Keratinocyte (primary cell): ENCODE measurements around the gene CEP295NL.

Experiments used
- EZH2 ChIP-seq: IDR thresholded peaks from one replicate; pipeline ENCODE4 v1.6.1; 2012; ENCODE audit warnings: inconsistent platforms, mild to moderate bottlenecking, low read length, moderate library complexity
- TF ChIP-seq, protein P1 (sequence below), 3 experiments: IDR thresholded peaks in 1 of 3; conservative IDR thresholded peaks in 1 of 3; optimal IDR thresholded peaks in 1 of 3; 2 replicates in 2 of 3; 3 replicates in 1 of 3; pipeline versions ENCODE3 to v1.5.1; 2011; ENCODE audit warnings: low read length in 3 of 3, mild to moderate bottlenecking in 3 of 3, moderate library complexity in 2 of 3, control low read depth in 1 of 3, inconsistent platforms in 1 of 3; ENCODE audit not compliant: insufficient read depth in 2 of 3; ENCODE audit errors: extremely low read depth in 1 of 3

DNA sequence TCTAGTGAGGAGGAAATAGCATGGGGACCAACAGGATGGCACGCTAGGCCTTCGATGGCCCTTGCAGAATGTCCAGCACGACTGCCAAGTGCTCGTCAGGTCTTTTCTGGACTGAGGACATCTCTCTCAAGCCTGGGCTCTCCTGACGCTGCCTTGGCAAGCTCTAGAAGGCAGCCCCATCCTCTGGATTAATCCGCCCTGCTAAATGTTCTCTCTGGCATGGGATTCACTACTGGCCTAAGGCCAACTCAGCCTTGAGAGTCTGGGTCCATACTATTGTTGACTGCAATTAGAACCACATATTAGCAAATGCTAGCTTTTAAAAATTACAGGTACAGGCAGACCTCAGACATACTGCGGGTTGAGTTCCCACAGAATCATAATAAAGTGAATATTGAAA lies 2.5 kb upstream of the CEP295NL start:
- no peak for TF ChIP-seq EZH2
- TF ChIP-seq, protein P1, sequence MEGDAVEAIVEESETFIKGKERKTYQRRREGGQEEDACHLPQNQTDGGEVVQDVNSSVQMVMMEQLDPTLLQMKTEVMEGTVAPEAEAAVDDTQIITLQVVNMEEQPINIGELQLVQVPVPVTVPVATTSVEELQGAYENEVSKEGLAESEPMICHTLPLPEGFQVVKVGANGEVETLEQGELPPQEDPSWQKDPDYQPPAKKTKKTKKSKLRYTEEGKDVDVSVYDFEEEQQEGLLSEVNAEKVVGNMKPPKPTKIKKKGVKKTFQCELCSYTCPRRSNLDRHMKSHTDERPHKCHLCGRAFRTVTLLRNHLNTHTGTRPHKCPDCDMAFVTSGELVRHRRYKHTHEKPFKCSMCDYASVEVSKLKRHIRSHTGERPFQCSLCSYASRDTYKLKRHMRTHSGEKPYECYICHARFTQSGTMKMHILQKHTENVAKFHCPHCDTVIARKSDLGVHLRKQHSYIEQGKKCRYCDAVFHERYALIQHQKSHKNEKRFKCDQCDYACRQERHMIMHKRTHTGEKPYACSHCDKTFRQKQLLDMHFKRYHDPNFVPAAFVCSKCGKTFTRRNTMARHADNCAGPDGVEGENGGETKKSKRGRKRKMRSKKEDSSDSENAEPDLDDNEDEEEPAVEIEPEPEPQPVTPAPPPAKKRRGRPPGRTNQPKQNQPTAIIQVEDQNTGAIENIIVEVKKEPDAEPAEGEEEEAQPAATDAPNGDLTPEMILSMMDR (optimal IDR thresholded peaks at IDR 0.05 in 1 of 3, IDR thresholded peaks at IDR 0.05 in 1 of 3, conservative IDR thresholded peaks at IDR 0.05 in 1 of 3; ENCODE audit: extremely low read depth in 1 of 3, insufficient read depth in 2 of 3, low read length in 3 of 3), result no peak
